T47D (cell line): ENCODE measurements around the gene LPA.

Experiments used
- DNase-seq, 2 experiments: peaks; one replicate each; pipeline versions ENCODE4 v3.0.0 to v3.0.0-alpha.2; 2011 to 2012; ENCODE audit warnings: low read depth in 1 of 2, low spot score in 1 of 2
- JUND ChIP-seq: IDR thresholded peaks from 2 replicates; pipeline ENCODE4 v1.6.1; 2012; ENCODE audit warnings: low read depth
- in situ Hi-C: cut with HindIII; loops from 2 replicates; pipeline ENCODE4 v1.10.0; 2016; ENCODE audit warnings: low sequenced_read_pairs, low pct_unique_long_range_greater_than_20kb

The LPA gene

GRCh38 chr6:160520043-160520904, 143.8 kb downstream of the LPA start:
- in situ Hi-C loops = no loop called here
- no peak for TF ChIP-seq JUND
- peak in 1 of 2 experiments; percentile 69 for DNase-seq

- peak in 1 of 2 experiments; percentile 32 for DNase-seq
- in situ Hi-C loops = no loop called here
- TF ChIP-seq JUND = no peak
These were observed 144.5 kb downstream of the LPA start for GRCh38 chr6:160519603-160520042.

GRCh38 chr6:160519133-160519532, 144.9 kb downstream of the LPA start:
- in situ Hi-C loops = no loop called here
- TF ChIP-seq JUND = no peak
- DNase-seq = no peak

GRCh38 chr6:160513836-160514235, 150.2 kb downstream of the LPA start:
- no peak for DNase-seq
- in situ Hi-C loops = no loop called here
- no peak for TF ChIP-seq JUND

- in situ Hi-C loops = no loop called here
- TF ChIP-seq JUND = no peak
These were observed 153.0 kb downstream of the LPA start for GRCh38 chr6:160510976-160511617.

GRCh38 chr6:160510199-160510598, 153.9 kb downstream of the LPA start:
- in situ Hi-C loops = no loop called here
- DNase-seq = no peak
- TF ChIP-seq JUND = no peak

More at GRCh38 chr6:160510976-160511617, 153.0 kb downstream of the LPA start:
- DNase-seq = no peak

- in situ Hi-C loops = no loop called here
These were observed 154.5 kb downstream of the LPA start for GRCh38 chr6:160509610-160510009.

GRCh38 chr6:160508599-160508998, 155.5 kb downstream of the LPA start:
- no peak for DNase-seq
- in situ Hi-C loops = no loop called here

More at GRCh38 chr6:160509610-160510009, 154.5 kb downstream of the LPA start:
- no peak for TF ChIP-seq JUND
- DNase-seq = no peak

GRCh38 chr6:160507420-160507819, 156.7 kb downstream of the LPA start:
- no peak for TF ChIP-seq JUND
- DNase-seq = no peak
- in situ Hi-C loops = no loop called here

More at GRCh38 chr6:160508599-160508998, 155.5 kb downstream of the LPA start:
- TF ChIP-seq JUND = no peak

- DNase-seq = no peak
- in situ Hi-C loops = no loop called here
- TF ChIP-seq JUND = no peak
These were observed 158.1 kb downstream of the LPA start for GRCh38 chr6:160505970-160506369.

GRCh38 chr6:160500639-160501038, 163.4 kb downstream of the LPA start:
- in situ Hi-C loops = no loop called here
- no peak for DNase-seq

GRCh38 chr6:160494576-160494975, 169.5 kb downstream of the LPA start:
- TF ChIP-seq JUND = no peak
- in situ Hi-C loops = no loop called here
- DNase-seq = no peak

More at GRCh38 chr6:160500639-160501038, 163.4 kb downstream of the LPA start:
- TF ChIP-seq JUND = no peak

- no peak for DNase-seq
- in situ Hi-C loops = no loop called here
- no peak for TF ChIP-seq JUND
These were observed 175.0 kb downstream of the LPA start for GRCh38 chr6:160489091-160489490.

GRCh38 chr6:160487116-160487515, 177.0 kb downstream of the LPA start:
- no peak for DNase-seq
- in situ Hi-C loops = no loop called here
- TF ChIP-seq JUND = no peak
